Stimulated activated CD4-positive, alpha-beta T cell treated with anti-CD3 and anti-CD28 coated beads, Interleukin-2, amount 100 ng/mL, for 4 hours (primary cell): Measurements from ENCODE around the gene MCL1.
"Not testable (repeated sequence)": the region's sequence is repeated elsewhere in the genome, so short reads cannot be mapped to it uniquely, and the experiment has no call there.

ENCODE experiments used
- DNase-seq: peaks from one replicate; pipeline ENCODE4 v3.0.0-alpha.2; 2020; ENCODE audit warnings: low read depth

The MCL1 gene

GRCh38 chr1:150579110-150579944 is at the start of gene MCL1:
TSS of gene MCL1 (minus strand) at chr1:150579610. CDS start at chr1:150579530, 80 bp downstream.
- DNase-seq: peak; percentile 81

DNA sequence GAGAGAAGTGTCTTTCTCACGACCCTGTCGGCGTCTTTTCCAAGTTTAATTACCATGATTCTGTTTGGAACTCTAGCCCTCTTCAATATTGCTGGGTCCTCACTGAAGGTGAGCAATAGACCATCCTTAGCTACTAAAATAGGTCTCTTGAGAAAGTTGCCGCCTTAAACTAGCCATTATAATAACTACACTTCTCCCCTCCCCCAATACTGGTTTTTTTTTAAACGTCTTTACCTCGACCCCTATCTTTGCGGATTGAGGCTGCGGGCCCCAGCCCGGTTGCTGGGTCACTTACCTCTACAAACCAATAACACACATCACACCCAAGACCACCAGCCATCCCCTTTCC is 49.3 kb upstream of the MCL1 start:
- DNase-seq: no peak

- no peak for DNase-seq
Measured at GRCh38 chr1:150627826-150628410, 48.5 kb upstream of the MCL1 start.

GRCh38 chr1:150626150-150626549 is 46.7 kb upstream of the MCL1 start:
- DNase-seq: no peak

DNA sequence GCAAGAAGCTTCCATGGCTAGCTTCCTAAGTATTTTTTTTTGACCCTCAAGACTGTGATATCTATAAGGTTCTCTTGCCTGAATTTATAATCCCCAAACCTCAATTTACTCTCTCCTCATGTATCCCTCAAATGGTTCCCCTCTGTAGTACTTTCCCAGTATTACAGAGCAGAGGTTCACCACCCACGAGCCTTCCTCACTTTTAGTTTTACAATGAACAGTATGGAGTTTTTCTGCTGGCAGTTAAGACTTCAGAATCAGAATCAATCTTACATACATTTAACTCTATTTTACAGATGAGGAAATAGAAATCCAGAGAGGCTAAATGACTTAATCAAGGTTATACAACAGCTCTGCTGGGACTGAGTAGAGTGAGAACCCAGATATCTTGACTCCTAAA is 45.1 kb upstream of the MCL1 start:
- DNase-seq: not testable (repeated sequence)

DNA sequence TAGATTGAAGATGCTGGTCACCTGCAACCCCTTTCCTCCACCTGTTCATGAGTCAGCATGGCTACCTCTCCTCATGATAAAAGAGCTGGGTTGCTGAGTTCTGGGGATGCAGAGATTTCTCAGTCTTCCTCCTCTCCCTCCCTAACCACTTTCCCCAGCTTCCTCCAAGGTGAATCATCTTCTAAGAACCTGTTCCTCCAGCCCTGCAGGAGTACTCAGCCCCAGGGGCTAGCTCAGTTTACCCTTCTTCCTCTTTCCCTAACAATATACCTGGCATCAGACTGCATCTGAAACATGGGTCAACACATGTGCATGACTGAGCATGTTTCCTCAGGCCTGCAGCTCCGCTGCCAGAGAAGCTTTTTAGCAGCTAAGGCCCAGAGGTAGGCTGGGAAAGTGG is 44.7 kb upstream of the MCL1 start:
- not testable (repeated sequence) for DNase-seq

- DNase-seq: no peak
Measured at GRCh38 chr1:150622303-150622975, 43.0 kb upstream of the MCL1 start.

DNA sequence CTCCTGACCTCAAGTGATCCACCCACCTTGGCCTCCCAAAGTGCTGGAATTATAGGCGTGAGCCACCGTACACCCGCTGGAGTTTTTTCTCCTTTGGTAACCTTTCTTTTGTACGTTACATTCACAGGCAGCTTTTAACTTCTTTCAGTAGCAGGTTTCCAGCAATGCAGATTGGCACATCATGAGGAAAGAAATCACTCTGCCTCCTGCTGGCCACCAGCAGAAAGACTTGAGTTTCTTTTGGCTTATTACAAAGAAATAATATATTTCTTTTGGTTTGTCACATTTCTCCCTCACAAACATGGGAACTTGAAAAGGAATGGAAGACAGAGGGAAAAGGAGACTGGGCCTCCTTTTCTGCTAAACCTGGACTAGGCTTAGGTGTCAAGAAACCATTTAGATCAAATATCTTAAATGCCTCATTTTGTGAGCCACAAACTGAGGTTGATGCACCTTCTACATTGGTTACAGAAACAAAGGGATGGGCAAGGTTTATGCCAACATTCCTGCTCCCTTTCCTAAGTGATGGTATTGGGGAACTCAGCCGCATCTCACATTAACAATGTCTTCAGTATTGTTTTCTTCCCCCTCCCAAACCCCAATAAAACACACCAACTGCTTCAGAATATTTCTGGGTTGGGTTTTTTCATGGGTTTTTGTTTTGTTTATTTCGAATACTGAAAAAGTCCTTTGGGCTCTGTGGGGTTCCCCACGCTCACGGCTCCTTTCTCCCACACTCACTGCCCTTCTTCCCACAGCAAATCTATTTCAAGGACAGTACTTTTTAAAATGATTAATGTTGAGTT is 42.3 kb upstream of the MCL1 start:
- DNase-seq: peak; percentile 54

DNA sequence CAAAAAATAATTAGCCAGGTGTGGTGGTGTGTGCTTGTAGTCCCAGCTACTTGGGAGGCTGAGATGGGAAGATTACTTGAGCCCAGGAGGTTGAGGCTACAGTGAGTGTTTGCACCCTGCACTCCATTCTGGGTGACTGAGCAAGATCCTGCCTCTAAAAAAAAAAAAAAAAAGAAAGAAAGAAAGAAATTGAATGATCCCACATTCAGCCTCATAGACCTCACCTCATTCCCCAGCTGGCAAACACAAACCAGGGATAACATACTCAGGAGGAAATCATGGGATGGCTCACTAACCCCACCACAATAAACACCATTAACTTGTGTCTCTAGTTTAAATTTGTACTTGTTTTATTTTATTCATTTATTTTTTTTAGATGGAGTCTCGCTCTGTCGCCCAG is 41.5 kb upstream of the MCL1 start:
- no peak for DNase-seq

DNA sequence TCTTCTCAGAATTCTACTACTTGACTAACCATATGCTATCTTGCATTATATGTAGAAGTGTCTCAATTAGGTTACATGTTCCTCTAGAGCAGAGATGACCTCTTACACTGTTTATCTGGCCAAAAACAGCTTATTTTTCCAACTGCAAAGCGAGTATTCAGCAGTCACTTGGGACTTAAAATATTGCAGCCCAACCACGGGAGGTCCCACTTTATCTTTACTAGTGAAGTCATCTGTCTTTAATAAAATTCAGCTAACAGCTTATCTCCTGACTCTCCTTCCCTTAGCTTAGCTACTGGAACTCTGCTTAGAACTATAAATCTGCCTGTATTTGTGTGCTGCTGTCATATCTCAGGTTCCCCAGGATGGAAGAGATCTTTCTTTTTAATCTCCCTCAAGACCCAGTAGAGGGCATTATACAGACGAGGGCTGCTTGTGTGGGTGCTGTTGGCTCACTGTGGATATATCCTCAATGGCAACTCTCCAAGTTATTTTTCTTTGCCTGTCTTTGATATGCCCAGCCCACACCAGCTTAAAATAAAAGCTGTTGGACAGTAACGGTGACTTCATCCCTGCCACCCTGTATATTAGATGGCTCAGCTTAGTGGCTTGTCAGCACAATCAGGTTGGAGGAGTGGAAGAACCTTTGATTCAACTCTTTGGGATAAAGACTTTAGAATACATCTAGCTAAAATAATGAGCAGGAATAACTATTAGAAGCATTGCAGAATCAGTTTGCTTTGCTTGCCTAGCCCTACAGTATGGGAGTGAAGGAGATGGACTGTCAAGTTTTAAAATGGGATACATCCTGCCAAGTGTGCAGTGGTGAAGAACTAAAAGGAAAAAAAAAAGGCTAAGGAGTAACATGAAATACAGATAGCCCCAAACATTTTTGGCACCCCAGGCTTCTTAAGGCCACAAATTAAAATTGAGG is 40.4 kb upstream of the MCL1 start:
- no peak for DNase-seq

DNA sequence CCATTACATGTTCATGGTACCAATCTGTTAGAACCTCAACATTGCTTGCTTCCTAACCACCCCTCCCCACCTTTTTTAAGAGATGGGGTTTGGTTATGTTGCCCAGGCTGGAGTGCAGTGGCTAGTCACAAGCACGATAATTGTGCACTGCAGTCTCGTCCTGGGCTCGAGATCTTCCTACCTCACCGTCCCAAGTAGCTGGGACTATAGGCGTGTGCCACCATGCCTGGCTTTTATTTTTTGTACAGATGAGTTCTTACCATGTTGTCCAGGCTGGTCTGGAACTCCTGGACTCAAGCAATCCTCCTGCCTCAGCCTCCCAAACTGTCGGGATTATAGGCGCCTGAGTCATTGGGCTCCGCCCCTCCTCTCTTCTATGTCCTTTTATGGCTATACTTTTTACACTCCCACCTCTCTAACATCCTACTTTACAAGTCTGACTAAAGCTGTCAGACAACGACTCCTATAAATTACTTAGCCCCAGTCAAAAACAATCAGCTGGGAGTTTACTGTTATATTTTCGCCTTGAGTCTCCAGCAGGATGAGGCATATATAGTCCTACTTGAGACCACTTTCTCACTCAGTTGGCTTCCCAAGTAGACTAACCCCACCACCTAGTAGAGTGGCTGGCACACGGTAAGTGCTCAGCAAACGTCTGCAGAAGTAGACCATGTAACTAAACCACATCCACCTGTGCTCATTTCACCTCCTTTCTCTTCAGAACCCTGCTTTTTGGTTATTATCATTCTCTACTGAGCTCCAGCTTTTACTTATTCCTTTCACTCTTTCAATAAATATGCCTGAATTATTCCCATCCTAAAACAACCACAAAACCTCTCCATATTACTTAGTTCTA is 36.2 kb upstream of the MCL1 start:
- DNase-seq: no peak

- DNase-seq: peak; percentile 43
Measured at GRCh38 chr1:150613061-150613920, 33.9 kb upstream of the MCL1 start.

- DNase-seq: no peak
Measured at GRCh38 chr1:150612014-150612345, 32.6 kb upstream of the MCL1 start.

GRCh38 chr1:150610576-150610975 is 31.2 kb upstream of the MCL1 start:
- DNase-seq: no peak

DNA sequence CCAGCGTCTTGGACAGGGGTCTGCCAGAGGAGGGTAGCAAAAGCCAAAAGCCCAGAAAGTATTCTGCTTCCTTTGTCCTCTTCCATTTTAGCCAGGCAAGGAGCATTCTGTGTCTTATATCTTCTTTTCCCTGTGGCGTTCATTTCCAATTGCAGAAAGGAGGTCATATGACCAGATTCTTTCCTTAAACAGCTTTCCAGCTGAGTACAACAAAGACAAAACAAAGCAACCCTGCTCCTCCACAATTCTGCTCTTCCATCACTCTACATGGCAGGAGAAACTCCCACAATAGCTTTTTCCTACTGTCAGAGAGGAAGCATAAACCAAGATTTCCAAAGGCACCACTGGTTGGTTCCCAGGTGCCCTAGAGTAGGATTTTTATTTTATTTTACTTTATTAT is 30.3 kb upstream of the MCL1 start:
- no peak for DNase-seq

DNA sequence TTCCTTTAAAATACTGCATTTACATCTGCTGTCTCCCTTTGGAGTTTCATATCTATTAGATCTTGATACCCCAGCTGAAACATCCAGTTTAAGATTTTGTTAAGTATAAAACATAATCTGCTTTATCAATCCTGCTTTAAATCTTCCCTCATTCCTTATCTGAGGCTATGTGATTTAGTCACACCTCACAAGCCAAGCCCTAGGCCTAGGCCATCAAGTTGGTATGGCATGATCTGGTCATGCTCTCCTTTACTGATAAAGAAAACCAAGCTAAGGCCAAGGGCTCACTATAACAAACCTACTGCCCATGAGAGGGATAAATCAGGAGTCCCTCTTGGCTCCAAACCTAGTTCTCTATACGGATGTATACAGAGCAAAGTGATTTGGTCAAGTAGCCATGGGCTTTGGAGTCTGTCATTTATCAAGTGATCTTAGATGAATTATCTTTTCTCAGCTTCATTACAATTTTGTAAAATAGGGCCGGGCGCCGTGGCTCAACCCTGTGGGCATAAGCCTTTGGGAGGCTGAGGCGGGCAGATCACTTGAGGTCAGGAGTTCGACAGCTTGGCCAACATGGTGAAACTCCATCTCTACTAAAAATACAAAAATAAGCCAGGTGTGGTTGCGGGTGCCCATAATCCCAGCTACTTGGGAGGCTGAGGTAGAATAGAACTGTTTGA is 27.2 kb upstream of the MCL1 start:
- no peak for DNase-seq

- not testable (repeated sequence) for DNase-seq
Measured at GRCh38 chr1:150605451-150605731, 26.0 kb upstream of the MCL1 start.

GRCh38 chr1:150604226-150604588 is 24.8 kb upstream of the MCL1 start:
- DNase-seq: no peak

- no peak for DNase-seq
Measured at GRCh38 chr1:150603711-150604110, 24.3 kb upstream of the MCL1 start.
